Measurements from ENCODE around the gene DDX51.
A peak's percentile ranks its signal among the peaks of the same experiment; 100 is the strongest.
"Not testable (repeated sequence)": the region's sequence is repeated elsewhere in the genome, so short reads cannot be mapped to it uniquely, and the experiment has no call there.

Gene DDX51

DNA sequence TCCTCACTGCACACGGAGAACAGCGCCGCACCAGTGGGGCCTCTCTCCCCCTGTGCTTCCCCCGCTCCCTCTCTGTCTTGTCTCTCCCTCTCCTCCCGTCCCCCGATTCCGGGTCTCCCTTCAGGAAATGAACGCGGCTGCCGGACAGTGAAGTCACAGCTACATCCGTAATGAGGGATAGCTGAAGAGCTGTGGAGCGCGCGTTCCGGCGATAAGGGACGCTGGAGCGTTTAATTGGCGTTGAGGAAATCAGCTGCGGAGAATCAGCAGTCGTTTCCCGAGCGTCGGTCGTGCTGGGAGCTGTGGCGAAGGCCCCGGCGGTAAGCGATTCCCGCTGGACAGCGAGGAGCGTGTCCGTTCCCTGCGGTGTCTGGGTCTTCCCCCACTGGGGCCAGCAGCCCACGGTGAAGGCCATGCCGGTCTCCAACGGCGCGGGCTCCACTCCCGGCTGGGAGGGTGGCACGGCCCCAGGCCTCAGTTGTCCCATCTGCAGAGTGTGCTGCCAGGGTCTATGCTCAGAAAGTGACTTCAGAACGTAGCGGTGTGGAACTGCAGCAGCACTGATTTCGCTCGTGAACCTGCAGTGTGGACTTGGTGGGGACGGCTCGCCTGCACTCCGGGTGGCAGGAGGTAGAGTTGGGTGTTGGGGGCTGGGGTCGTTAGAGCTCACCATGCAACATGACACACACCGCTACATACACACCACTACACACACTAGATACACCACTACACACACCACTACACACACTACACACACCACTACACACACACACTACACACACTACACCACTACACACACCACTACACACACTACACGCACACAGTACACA, 11.0 kb upstream of the DDX51 start:
- no peak for DNase-seq (ENCODE audit: low read depth in 2 of 2)

DNA sequence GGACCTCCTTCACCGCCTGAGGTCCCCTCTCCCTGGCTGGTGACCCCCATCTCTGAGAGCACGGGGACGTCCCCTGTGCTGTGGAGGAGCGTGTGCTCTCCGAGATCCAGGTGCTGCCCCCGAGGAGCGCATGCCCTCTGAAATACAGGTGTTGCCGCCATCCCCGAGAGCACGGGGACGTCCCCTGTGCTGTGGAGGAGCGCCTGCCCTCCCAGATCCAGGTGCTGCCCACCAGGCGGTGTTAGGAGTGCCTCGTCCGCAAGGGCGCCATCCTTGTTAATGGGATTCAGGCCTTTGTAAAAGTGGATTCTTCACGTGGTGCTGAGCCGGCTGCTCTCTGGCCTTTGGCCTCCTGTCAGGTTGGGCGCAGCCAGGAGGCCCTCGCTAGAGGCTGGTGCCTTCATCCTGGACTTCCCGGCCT, 10.2 kb upstream of the DDX51 start:
- no peak for DNase-seq (ENCODE audit: low read depth in 2 of 2)

GRCh38 chr12:132153501-132154340, 9.6 kb upstream of the DDX51 start:
- DNase-seq (ENCODE audit: low read depth in 2 of 2) = peak; percentile 26 to 29

- no peak for DNase-seq (ENCODE audit: low read depth in 2 of 2)
These were observed 8.8 kb upstream of the DDX51 start for GRCh38 chr12:132152953-132153352.

DNA sequence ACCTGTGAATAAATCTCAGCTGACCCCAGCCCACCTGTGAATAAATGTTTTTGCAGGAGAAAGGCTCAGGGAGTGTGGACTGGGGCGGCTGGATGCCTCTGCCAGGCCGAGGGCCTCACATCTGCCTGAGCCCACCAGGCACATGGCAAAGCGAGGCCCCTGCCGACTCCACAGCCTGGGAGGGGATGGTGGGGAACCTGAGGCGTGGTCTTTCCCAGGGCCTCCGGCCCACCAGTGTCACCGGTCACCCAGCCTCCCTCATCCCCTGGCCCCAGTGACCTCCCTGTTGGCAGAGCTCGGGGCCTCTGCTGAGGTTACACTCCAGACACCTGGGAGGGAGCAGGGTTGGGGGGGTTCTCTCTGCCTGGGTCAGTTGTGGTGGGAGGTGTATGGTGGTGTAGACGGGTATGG, 8.3 kb upstream of the DDX51 start:
- DNase-seq (ENCODE audit: low read depth in 2 of 2) = no peak

DNA sequence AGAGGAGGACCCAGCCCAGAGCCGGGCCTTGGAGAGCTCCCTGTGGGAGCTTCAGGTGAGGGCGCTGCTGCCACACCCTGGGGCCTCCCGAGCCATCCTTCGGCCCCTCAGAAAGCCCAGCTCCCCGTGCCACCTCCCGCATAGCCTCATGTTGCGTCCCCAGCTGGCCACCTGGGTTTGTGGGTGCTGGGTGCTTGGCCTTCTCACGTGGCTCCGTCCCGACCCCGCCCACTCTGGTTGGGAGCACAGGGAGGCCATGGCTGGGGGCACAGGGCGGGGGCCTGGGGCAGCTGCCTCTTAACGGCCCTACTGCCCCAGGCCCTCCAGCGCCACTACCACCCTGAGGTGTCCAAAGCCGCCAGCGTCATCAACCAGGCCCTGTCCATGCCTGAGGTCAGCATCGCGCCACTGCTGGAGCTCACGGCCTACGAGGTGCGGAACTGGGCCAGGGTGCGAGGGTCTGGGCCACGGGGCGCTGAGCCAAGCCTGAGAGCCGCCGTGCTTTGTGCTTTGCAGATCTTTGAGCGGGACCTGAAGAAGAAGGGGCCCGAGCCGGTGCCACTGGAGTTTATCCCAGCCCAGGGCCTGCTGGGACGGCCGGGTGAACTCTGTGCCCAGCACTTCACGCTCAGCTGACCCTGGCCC, 7.8 kb upstream of the DDX51 start:
- DNase-seq (ENCODE audit: low read depth in 2 of 2) = no peak

- no peak for DNase-seq (ENCODE audit: low read depth in 2 of 2)
These were observed 7.1 kb upstream of the DDX51 start for GRCh38 chr12:132151145-132151765.

- DNase-seq (ENCODE audit: low read depth in 2 of 2) = no peak
These were observed 6.6 kb upstream of the DDX51 start for GRCh38 chr12:132150780-132151144.

- not testable (repeated sequence) for DNase-seq (ENCODE audit: low read depth in 2 of 2)
These were observed 5.4 kb upstream of the DDX51 start for GRCh38 chr12:132149526-132149925.

DNA sequence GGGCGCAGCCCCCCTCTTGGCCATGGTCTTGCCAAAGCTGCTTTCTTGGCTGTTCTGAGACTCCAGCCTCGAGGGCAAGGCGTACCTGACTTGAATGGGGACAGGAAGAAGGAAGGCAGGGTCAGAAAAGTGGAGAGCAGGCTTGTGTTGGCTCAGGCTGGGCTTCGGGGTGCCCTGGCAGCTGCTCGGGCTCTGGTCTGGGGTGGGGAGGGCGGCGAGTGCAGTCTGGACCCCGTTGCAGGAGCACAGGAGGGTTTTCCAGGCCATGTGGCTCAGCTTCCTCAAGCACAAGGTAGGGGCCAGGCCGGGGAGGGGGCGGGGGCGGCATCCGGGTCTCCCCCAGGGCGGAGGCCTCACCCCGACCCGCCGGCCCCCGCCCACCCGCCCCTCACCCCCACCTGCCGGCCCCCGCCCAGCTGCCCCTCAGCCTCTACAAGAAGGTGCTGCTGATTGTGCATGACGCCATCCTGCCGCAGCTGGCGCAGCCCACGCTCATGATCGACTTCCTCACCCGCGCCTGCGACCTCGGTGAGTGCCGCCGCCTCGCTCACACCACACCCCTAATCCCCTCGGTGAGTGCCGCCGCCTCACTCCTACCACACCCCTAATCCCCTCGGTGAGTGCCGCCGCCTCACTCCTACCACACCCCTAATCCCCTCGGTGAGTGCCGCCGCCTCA, 4.4 kb upstream of the DDX51 start:
- no peak for DNase-seq (ENCODE audit: low read depth in 2 of 2)

GRCh38 chr12:132147423-132148367, 3.6 kb upstream of the DDX51 start:
- no peak for DNase-seq (ENCODE audit: low read depth in 2 of 2)

DNA sequence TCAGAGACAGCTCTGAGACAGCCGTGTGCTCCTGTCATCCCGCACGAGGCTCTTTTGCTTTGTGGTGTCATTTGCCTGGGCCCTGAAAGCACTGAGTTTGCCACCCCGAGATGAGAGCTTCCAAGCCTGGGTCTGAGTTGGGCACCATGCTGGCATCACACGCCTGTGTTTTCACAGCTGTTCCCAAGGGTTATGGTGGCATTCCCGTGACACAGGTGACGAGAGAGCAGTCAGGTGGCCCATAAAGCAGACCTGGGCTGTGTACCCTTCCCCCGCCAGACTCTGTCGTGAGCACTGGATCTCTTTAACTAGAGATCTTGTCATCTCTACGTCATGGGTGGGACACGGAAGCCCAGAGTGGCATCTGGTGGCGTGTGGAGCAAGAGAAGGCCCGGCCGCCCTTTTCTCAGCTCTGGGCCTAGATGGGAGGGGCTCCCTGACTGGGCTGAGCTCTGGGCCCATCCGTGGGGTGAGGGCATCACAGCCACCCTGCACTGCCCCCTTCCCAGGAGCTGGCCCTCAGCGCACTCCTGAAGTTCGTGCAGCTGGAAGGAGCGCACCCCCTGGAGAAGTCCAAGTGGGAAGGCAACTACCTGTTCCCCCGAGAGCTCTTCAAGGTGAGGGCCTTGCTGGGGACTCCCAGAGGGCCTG, 2.8 kb upstream of the DDX51 start:
- DNase-seq (ENCODE audit: low read depth in 2 of 2) = no peak

DNA sequence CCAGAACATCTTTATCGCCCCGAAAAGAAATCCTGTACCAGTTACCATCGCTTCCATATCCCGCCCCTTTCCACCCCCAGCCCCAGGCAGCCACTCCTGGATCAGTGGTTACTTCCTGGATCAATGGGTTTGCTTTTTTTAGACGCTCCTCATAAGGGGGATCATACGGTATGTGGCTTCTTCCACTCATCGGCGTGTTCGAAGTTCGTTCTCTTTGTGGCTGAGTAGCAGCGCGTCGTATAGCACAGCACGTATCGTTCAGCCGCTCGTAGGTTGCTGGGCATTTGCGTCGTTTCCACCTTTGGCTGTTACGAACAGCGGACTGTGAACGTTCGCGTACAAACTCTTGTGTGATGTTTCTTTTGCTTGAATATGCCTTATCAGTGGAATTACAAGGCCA, 2.0 kb upstream of the DDX51 start:
- no peak for DNase-seq (ENCODE audit: low read depth in 2 of 2)

DNA sequence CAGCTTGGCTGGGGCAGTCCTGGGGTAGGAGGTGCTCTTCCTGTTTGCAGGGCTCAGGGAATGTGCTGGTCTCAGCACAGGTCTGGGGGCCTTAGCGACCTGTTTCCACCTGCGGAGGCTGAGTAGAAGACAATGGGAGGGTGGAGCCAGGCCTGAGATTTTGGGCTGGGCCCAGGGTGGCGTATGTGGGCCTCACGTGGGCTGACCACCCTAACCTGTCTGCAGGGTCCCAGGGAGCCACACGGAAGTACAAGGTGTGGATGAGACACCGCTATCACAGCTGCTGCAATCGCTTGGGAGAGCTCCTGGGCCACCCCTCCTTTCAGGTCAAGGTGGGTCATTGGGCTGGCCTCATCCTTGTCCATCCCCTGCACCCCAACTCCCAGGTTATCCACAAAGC, 1.2 kb upstream of the DDX51 start:
- no peak for DNase-seq (ENCODE audit: low read depth in 2 of 2)

DNA sequence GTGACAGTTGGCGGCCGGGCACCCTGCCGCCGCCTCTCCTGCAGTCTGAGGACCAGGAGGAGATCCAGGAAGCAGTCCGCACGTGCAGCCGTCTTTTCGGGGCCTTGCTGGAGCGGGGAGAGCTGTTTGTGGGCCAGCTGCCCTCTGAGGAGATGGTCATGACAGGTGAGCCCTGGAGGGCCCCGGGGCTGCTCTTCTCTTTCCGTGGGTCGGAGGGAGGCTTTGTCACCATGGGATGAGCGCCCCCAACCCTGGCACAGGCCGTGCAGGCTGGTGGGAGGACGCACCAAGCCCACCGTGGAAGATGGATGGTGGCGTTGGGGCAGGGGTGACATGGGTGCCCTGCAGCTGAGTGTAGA, 670 bp upstream of the DDX51 start:
- no peak for DNase-seq (ENCODE audit: low read depth in 2 of 2)

DNA sequence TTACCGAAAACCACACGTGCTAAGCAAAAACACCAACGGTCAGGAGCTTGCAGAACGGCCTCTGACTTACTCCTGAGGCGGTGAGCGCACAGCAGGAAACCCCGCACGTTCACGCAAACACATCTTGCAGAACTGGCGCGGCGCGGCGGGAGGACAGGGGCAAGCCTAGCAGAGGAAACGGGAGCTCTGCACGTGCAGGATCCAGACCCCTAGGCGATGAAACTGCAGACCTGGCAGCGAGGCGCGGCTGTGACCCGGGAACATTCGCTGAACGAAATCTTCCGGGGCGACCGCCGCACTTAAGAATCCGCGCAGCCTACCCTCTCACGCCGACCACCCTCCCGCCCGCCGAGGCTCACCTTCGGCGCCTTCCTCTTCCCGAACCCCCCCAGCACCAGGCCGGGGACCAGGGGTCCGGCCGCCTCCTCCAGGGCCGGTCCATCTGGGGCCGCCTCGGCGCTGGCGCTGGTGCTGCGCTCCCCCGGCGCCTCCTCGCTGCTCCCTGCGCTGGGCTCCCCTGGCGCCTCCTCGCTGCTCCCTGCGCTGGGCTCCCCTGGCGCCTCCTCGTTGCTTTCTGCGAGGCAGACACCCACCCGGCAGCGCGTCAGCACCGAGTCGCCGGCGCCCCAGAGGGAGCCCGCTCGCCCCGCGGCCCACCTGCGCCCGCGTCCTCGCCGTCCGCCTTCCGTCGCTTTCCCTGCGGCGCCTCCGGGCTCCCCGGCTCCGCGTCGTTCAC, 615 bp downstream of the DDX51 start:
- DNase-seq (ENCODE audit: low read depth in 2 of 2) = no peak

DNA sequence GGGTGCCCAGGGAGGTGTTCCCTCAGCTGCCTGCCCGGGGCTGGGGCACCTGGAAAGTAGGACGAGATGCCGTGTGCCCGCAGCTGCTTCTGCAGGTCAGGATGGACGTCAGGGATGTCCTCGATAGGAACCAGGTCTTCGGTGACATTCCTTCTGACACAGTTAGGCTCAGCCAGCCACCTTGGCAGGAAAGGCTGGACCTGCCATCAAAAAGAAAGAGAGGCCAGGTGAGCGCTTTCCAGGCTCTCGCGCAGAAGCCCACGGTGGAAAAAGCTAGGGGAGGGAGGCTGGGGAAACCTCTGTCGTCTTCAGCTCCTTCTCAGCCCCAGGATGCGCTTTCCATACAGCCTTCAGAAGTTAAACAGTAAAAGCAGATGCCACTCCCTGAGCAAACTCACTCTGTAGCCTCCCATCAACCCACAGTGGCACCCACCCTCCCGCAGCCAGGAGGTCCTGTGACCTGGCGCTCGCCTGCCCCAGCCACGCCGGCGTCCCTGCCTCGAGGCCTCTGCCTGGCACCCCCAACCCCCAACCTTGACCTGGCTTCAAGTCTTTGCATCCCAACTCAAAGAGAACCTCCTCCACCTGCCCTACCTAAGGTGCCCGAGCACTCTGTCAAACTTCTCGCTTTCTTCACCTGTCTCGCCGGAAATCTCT, 1.3 kb downstream of the DDX51 start:
- DNase-seq (ENCODE audit: low read depth in 2 of 2) = no peak

DNA sequence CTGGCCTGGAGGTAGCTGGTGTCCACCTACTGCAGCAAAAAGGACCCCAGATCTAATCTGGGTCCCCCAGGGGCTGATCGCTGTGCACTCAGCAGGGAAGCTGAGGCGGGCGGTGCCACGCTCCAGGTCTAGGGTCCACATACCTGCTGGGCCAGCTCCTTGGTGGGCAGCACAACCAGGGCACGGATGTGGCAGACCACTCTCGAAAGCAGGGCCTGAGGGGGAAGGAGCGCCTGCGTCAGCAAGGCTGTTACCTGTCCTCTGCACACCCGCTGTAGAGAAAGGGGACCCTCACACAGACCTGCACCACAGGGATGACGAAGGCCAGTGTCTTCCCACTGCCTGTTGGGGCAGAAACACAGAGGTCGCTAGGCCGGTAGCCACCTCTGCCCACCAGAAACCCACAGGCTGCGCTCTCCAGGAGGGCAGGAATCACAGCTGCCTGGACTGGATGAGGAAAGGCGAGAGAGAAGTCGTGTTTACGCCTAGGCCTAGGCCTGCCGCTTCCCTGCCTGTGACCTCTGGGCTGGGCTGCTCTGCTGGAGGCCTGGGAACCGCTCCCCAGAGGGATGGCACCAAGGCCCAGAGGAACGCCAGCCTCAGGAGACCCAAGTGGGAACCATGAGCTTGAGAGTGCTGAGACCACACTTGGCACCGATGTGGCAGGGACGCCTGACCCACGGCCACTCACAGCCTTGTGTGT, 2.0 kb downstream of the DDX51 start:
- DNase-seq (ENCODE audit: low read depth in 2 of 2) = no peak

Data from fibroblast of skin of left biceps (primary cell).